MCF 10A (cell line): ENCODE data around the gene PGK2. TPM values are rescaled to one million over a fixed set of nuclear protein-coding genes. Genes with fewer than 3 reads are reported as not detected.

Experiments
- BruUV-seq: library from RNA; stranded (reverse); fragments of 400-500 nt; replicated peaks from 2 replicates; lab custom pipeline; 2021; lab: Mats Ljungman, UMichigan
- CTCF ChIA-PET: fragments of 300-600 bp; sonication (Branson Sonifier 250); formaldehyde crosslinking; extraction: SDS; loops from one replicate; lab custom pipeline; 2021; ENCODE audit warnings: antibody characterized with exemption, inconsistent platforms; lab: Yijun Ruan, JAX
- POLR2A ChIA-PET: fragments of 300-600, 350-650 bp; sonication (Branson Sonifier 250); formaldehyde crosslinking; extraction: SDS; loops from one replicate; lab custom pipeline; 2020; ENCODE audit warnings: antibody characterized with exemption, inconsistent platforms; lab: Yijun Ruan, JAX
- DNase-seq: peaks from one replicate; pipeline ENCODE4 v3.0.0-alpha.2; 2018; ENCODE audit not compliant: unreplicated experiment
- H3K27ac Mint-ChIP-seq: one replicate; pipeline ENCODE4 v1.8.0; 2022; ENCODE audit warnings: mild to moderate bottlenecking, low read depth, mixed read lengths; ENCODE audit not compliant: unreplicated experiment
- H3K27me3 Mint-ChIP-seq: one replicate; pipeline ENCODE4 v1.8.0; 2022; ENCODE audit warnings: mixed read lengths; ENCODE audit not compliant: insufficient read depth, unreplicated experiment
- H3K36me3 Mint-ChIP-seq: one replicate; pipeline ENCODE4 v1.8.0; 2022; ENCODE audit warnings: mild to moderate bottlenecking, moderate library complexity, mixed read lengths; ENCODE audit not compliant: insufficient read depth, unreplicated experiment
- H3K4me1 Mint-ChIP-seq: one replicate; pipeline ENCODE4 v1.8.0; 2022; ENCODE audit warnings: mixed read lengths; ENCODE audit not compliant: insufficient read depth, unreplicated experiment
- H3K4me3 Mint-ChIP-seq: one replicate; pipeline ENCODE4 v1.8.0; 2022; ENCODE audit warnings: mild to moderate bottlenecking, moderate library complexity, mixed read lengths; ENCODE audit not compliant: unreplicated experiment
- H3K9me3 Mint-ChIP-seq: one replicate; pipeline ENCODE4 v1.8.0; 2022; ENCODE audit warnings: mixed read lengths; ENCODE audit not compliant: unreplicated experiment
- CTCF ChIP-seq: fragments of 200-600 bp; IDR thresholded peaks from one replicate; pipeline ENCODE4 v1.8.0; 2022; ENCODE audit warnings: antibody characterized with exemption, mild to moderate bottlenecking; ENCODE audit not compliant: unreplicated experiment
- intact Hi-C: fragments of 100-400 bp; cut with micrococcal nuclease; formaldehyde crosslinking; loops from 2 replicates; pipeline ENCODE4 v1.14.1; 2022
- total RNA-seq: library from RNA; stranded (reverse); gene quantifications from 2 replicates; pipeline ENCODE4 v1.2.3, GENCODE V29; 2022

Gene PGK2
- total RNA-seq, 1 experiment from 2014 or later: not detected

- H3K27ac Mint-ChIP-seq: no peak within 1 kb of the TSS
- H3K36me3 Mint-ChIP-seq: no peaks in the 10 kb centered on the region
- TF ChIP-seq CTCF: no peak
- ChIA-PET POLR2A (interaction anchor here (1.2 kb wide), 1 partner anchor 12 kb away, joined by 3 read pairs; no protein-coding TSS in a partner anchor), CTCF (interaction anchor here (0.9 kb wide), 1 partner anchor 12 kb away, joined by 3 read pairs; no protein-coding TSS in a partner anchor)
- peak; percentile 60 for DNase-seq
- no TSS peak for BruUV-seq
- peaks cover 30% of the 10 kb centered on the region for H3K27me3 Mint-ChIP-seq
- H3K4me3 Mint-ChIP-seq: no peak within 1 kb of the TSS
- H3K4me1 Mint-ChIP-seq: no peaks in the 10 kb centered on the region
- H3K9me3 Mint-ChIP-seq: no peaks in the 10 kb centered on the region
- intact Hi-C loops: no loop called here
These were observed 42.8 kb downstream of the PGK2 start, which contains the start of gene CRISP3 for GRCh38 chr6:49744259-49744658. Gene CRISP3 (minus strand): TSS chr6:49744388. CDS start chr6:49744367, 21 bp downstream.

DNA sequence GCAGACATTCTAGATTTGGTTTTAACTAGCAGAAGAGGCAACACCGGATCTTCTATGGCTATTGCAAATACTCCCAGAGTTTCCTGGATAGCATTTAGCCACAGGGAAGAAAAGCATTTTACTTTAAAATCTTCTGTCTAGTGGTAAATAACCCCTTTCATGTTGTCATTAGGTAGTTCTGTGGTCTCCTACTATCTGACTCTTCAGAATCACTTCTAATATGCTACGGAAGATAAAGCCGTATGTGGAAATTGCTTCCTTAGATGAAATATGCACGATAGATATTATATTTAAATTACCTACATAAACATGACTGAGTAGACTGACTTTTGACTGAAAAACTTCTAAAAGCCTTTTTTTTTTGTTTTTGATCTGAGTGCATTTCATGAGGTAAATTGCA is 43.7 kb downstream of the PGK2 start:
- no peaks in the 10 kb centered on the region for H3K4me1 Mint-ChIP-seq
- no peaks in the 10 kb centered on the region for H3K36me3 Mint-ChIP-seq
- intact Hi-C loops: no loop called here
- CTCF ChIA-PET: interaction anchor here (0.9 kb wide), 1 partner anchor 12 kb away, joined by 3 read pairs; no protein-coding TSS in a partner anchor
- no TSS peak for BruUV-seq
- no peak overlapping the region for H3K27ac Mint-ChIP-seq
- POLR2A ChIA-PET: no interaction called here
- H3K4me3 Mint-ChIP-seq: no peak overlapping the region
- H3K9me3 Mint-ChIP-seq: no peaks in the 10 kb centered on the region
- DNase-seq: no peak
- no peak for TF ChIP-seq CTCF
- peaks cover 39% of the 10 kb centered on the region for H3K27me3 Mint-ChIP-seq

DNA sequence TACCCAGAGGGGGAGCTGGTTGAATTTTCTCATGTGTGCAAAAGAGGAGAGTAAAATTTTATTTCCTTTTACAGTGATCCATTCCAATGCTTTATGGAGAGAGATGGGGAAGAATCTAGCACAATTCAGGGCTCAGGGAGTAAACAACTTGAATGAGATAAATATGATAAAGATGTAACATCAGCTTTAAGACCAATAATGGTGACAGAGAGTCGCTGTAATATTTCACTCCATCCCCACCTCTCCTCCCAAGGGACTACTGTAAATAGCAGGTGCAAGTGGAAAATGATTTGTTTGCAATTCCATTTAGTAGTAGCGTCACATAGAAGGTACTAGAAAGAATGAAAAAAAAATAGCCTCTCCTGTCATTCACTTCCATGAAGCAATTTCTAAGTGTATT is 47.7 kb downstream of the PGK2 start:
- ChIA-PET CTCF (interaction anchor here (0.6 kb wide), 1 partner anchor 1879 kb away, joined by 3 read pairs; no protein-coding TSS in a partner anchor), POLR2A (no interaction called here)
- no peaks in the 10 kb centered on the region for H3K36me3 Mint-ChIP-seq
- BruUV-seq: no TSS peak
- H3K4me3 Mint-ChIP-seq: no peak overlapping the region
- H3K4me1 Mint-ChIP-seq: no peaks in the 10 kb centered on the region
- intact Hi-C loops: no loop called here
- H3K27ac Mint-ChIP-seq: no peak overlapping the region
- TF ChIP-seq CTCF: no peak
- peaks cover 66% of the 10 kb centered on the region for H3K27me3 Mint-ChIP-seq
- DNase-seq: no peak
- H3K9me3 Mint-ChIP-seq: no peaks in the 10 kb centered on the region

DNA sequence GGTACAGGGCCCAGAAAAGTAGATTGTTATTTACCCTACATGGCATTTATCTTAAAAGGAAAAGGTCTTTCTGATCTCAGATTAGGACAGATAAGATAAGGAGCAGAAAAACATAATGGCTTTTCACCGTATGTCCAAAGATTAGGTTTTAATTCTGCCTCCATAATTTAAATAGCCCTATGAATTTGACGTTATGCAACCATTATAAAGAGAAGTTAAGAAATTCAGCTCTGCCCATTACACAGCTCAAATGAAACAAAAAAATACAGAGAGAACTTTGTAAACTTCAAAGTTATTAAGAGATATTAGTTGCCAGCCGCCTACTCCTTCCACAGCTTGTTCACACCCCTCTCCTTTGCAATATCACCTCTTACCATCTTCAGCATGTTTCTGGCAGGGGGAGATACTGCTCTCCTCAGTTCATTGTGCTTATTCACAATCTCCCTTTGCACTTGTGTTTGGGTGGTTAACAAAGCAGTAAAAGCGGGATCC is 51.0 kb downstream of the PGK2 start:
- Mint-ChIP-seq H3K27ac (no peak overlapping the region), H3K36me3 (no peaks in the 10 kb centered on the region), H3K4me3 (no peak overlapping the region), H3K27me3 (peaks cover 79% of the 10 kb centered on the region), H3K4me1 (no peaks in the 10 kb centered on the region), H3K9me3 (no peaks in the 10 kb centered on the region)
- DNase-seq: no peak
- TF ChIP-seq CTCF: no peak
- CTCF ChIA-PET: interaction anchor here (0.7 kb wide), 1 partner anchor 49 kb away, joined by 3 read pairs; no protein-coding TSS in a partner anchor
- BruUV-seq: no TSS peak
- intact Hi-C loops: no loop called here
- POLR2A ChIA-PET: interaction anchor here (1.1 kb wide), 1 partner anchor 101 kb away, joined by 3 read pairs; no protein-coding TSS in a partner anchor

Other genes starting within 250 kb of the PGK2 start
- gene C6orf141, start 236.6 kb downstream of the PGK2 start, total RNA-seq: 29.9 and 37.0 TPM in 2 replicates
- not detected in 2 replicates for gene RHAG, start 150.4 kb downstream of the PGK2 start, total RNA-seq
- not detected in 2 replicates for gene CRISP2, start 73.7 kb downstream of the PGK2 start, total RNA-seq
- gene CRISP3, start 42.9 kb downstream of the PGK2 start, total RNA-seq: not detected in 2 replicates
- not detected in 2 replicates for gene CRISP1, start 79.2 kb upstream of the PGK2 start, total RNA-seq
- not detected in 2 replicates for gene DEFB114, start 176.9 kb upstream of the PGK2 start, total RNA-seq
- gene DEFB113, start 182.3 kb upstream of the PGK2 start, total RNA-seq: not detected in 2 replicates
- gene DEFB110, start 234.7 kb upstream of the PGK2 start, total RNA-seq: not detected in 2 replicates